ENCODE data around the gene HEXD.

The HEXD gene

GRCh38 chr17:82392941-82393340 lies 25.2 kb upstream of the HEXD start:
- TF ChIP-seq, protein P1, sequence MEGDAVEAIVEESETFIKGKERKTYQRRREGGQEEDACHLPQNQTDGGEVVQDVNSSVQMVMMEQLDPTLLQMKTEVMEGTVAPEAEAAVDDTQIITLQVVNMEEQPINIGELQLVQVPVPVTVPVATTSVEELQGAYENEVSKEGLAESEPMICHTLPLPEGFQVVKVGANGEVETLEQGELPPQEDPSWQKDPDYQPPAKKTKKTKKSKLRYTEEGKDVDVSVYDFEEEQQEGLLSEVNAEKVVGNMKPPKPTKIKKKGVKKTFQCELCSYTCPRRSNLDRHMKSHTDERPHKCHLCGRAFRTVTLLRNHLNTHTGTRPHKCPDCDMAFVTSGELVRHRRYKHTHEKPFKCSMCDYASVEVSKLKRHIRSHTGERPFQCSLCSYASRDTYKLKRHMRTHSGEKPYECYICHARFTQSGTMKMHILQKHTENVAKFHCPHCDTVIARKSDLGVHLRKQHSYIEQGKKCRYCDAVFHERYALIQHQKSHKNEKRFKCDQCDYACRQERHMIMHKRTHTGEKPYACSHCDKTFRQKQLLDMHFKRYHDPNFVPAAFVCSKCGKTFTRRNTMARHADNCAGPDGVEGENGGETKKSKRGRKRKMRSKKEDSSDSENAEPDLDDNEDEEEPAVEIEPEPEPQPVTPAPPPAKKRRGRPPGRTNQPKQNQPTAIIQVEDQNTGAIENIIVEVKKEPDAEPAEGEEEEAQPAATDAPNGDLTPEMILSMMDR (IDR thresholded peaks at IDR 0.05; ENCODE audit: insufficient read depth, missing control alignments) = no peak
- DNase-seq (ENCODE audit: insufficient read length, low spot score) (no peak), FAIRE-seq (no peak)

GRCh38 chr17:82394278-82394677 lies 23.9 kb upstream of the HEXD start:
- TF ChIP-seq, protein P1 (IDR thresholded peaks at IDR 0.05; ENCODE audit: insufficient read depth, missing control alignments) = no peak
- DNase-seq (ENCODE audit: insufficient read length, low spot score) (no peak), FAIRE-seq (no peak)

GRCh38 chr17:82396601-82397435 lies 21.3 kb upstream of the HEXD start:
- TF ChIP-seq, protein P1 (IDR thresholded peaks at IDR 0.05; ENCODE audit: insufficient read depth, missing control alignments) = no peak
- FAIRE-seq = no peak

GRCh38 chr17:82397449-82398335 lies 20.5 kb upstream of the HEXD start:
- FAIRE-seq (no peak), DNase-seq (ENCODE audit: insufficient read length, low spot score) (no peak)
- TF ChIP-seq, protein P1 (IDR thresholded peaks at IDR 0.05; ENCODE audit: insufficient read depth, missing control alignments) = no peak

More at GRCh38 chr17:82396601-82397435, 21.3 kb upstream of the HEXD start:
- no peak for DNase-seq (ENCODE audit: insufficient read length, low spot score)

- TF ChIP-seq, protein P1 (IDR thresholded peaks at IDR 0.05; ENCODE audit: insufficient read depth, missing control alignments) = no peak
- FAIRE-seq (no peak), DNase-seq (ENCODE audit: insufficient read length, low spot score) (no peak)
Observed at GRCh38 chr17:82399041-82399441, 19.1 kb upstream of the HEXD start.

- FAIRE-seq (no peak), DNase-seq (ENCODE audit: insufficient read length, low spot score) (no peak)
- TF ChIP-seq, protein P1 (IDR thresholded peaks at IDR 0.05; ENCODE audit: insufficient read depth, missing control alignments) = no peak
Observed at GRCh38 chr17:82399601-82400101, 18.5 kb upstream of the HEXD start.

Data from D721Med (cell line).